Upper lobe of right lung (tissue), 1 donor: ENCODE data around the gene GLO1. TPM values are rescaled to one million over a fixed set of nuclear protein-coding genes. Genes with fewer than 3 reads are reported as not detected.

Source experiments
- ATAC-seq: fragments of 200-7000 bp; cut with Tn5 transposase; one replicate; pipeline ENCODE4 v1.9.1; 2020; ENCODE audit warnings: mild to moderate bottlenecking, moderate library complexity
- DNase-seq: peaks from one replicate; pipeline ENCODE4 v3.0.0-alpha.2; 2020
- H3K27ac ChIP-seq: fragments of 200-600 bp; one replicate; pipeline ENCODE4 v1.8.0; 2022
- H3K27me3 ChIP-seq: fragments of 200-600 bp; one replicate; pipeline ENCODE4 v1.8.0; 2022; ENCODE audit warnings: mild to moderate bottlenecking
- H3K36me3 ChIP-seq: fragments of 200-600 bp; one replicate; pipeline ENCODE4 v1.8.0; 2022
- H3K4me1 ChIP-seq: fragments of 200-600 bp; one replicate; pipeline ENCODE4 v1.8.0; 2022
- H3K4me3 ChIP-seq: fragments of 200-600 bp; one replicate; pipeline ENCODE4 v1.8.0; 2022; ENCODE audit warnings: mild to moderate bottlenecking
- H3K9me3 ChIP-seq: fragments of 200-600 bp; one replicate; pipeline ENCODE4 v1.8.0; 2022
- CTCF ChIP-seq: fragments of 200-600 bp; IDR thresholded peaks from one replicate; pipeline ENCODE4 v1.8.0; 2022; ENCODE audit warnings: antibody characterized with exemption
- intact Hi-C: fragments of 100-400 bp; cut with DNase I; formaldehyde crosslinking; loops from one replicate; pipeline ENCODE4 v1.11.0; 2022
- total RNA-seq: library from RNA; stranded (reverse); fragmentation: NEBNext Ultra II Directional; extraction: Animal tissue kit (Norgen Biotek cat#: 25700); gene quantifications from one replicate; pipeline ENCODE4 v1.2.1, GENCODE V29; 2021
- donor health status: DM: no; HTN: yes; CAD: no; lungs with severe emphysema.

GLO1 gene
- total RNA-seq, 1 donor from 2014 or later, result 91.4 TPM

- Histone ChIP-seq H3K9me3 (no peaks in the 10 kb centered on the region), H3K27me3 (no peaks in the 10 kb centered on the region), H3K27ac (no peak overlapping the region), H3K4me3 (no peak overlapping the region), H3K36me3 (no peaks in the 10 kb centered on the region), H3K4me1 (peaks cover 3% of the 10 kb centered on the region)
- no peak for ATAC-seq
- TF ChIP-seq CTCF, result no peak
- intact Hi-C loops, result no loop called here
- no peak for DNase-seq
Observed at GRCh38 chr6:38736951-38737350, 34.0 kb upstream of the GLO1 start.

GRCh38 chr6:38730140-38730862 is 27.4 kb upstream of the GLO1 start:
- Histone ChIP-seq H3K36me3 (no peaks in the 10 kb centered on the region), H3K4me3 (no peak overlapping the region), H3K27ac (no peak overlapping the region), H3K4me1 (peaks cover 6% of the 10 kb centered on the region), H3K9me3 (no peaks in the 10 kb centered on the region), H3K27me3 (no peaks in the 10 kb centered on the region)
- DNase-seq (no peak), ATAC-seq (peak; percentile 40)
- intact Hi-C loops, result no loop called here
- no peak for TF ChIP-seq CTCF

GRCh38 chr6:38728203-38728602 is 25.3 kb upstream of the GLO1 start:
- intact Hi-C loops, result no loop called here
- Histone ChIP-seq H3K36me3 (no peaks in the 10 kb centered on the region), H3K4me3 (no peak overlapping the region), H3K9me3 (no peaks in the 10 kb centered on the region), H3K27ac (no peak overlapping the region), H3K27me3 (no peaks in the 10 kb centered on the region), H3K4me1 (peaks cover 6% of the 10 kb centered on the region)
- TF ChIP-seq CTCF, result no peak
- DNase-seq (no peak), ATAC-seq (no peak)

GRCh38 chr6:38725414-38726183 is 22.7 kb upstream of the GLO1 start:
- DNase-seq, result no peak
- H3K4me3 ChIP-seq, result no peak overlapping the region
- TF ChIP-seq CTCF, result no peak

GRCh38 chr6:38724343-38724742 is 21.4 kb upstream of the GLO1 start:
- Histone ChIP-seq H3K4me3 (no peak overlapping the region), H3K27ac (no peak overlapping the region), H3K4me1 (no peaks in the 10 kb centered on the region), H3K27me3 (no peaks in the 10 kb centered on the region), H3K9me3 (no peaks in the 10 kb centered on the region), H3K36me3 (no peaks in the 10 kb centered on the region)
- intact Hi-C loops, result no loop called here
- DNase-seq (no peak), ATAC-seq (no peak)
- no peak for TF ChIP-seq CTCF

More at GRCh38 chr6:38725414-38726183, 22.7 kb upstream of the GLO1 start:
- peaks cover 6% of the 10 kb centered on the region for H3K4me1 ChIP-seq
- H3K27ac ChIP-seq, result no peak overlapping the region
- H3K9me3 ChIP-seq, result no peaks in the 10 kb centered on the region
- ATAC-seq, result no peak
- H3K36me3 ChIP-seq, result no peaks in the 10 kb centered on the region
- no peaks in the 10 kb centered on the region for H3K27me3 ChIP-seq
- intact Hi-C loops, result no loop called here
